ENCODE data around the gene CSNK1G2.

CSNK1G2 gene

DNA sequence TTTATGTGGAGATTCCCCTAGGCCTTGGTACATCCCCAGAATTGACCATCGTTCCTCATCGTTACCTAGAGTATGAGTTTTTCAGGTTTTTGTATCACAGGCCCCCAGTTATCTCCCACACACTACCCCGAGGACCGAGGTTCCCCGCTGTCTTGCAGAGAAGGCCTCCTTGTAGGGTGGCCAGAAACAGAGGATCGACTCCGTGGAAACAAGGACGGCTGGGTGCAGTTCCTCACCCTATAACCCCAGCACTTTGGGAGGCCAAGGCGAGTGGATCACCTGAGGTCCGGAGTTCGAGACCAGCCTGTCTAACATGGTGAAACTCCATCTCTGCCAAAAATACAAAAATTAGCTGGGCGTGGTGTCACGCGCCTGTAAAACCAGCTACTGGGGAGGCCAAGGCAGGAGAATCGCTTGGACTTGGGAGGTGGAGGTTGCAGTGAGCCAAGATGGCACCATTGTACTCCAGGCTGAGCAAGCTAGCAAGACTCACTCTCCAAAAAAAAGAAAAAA, 35.1 kb upstream of the CSNK1G2 start:
- H3K36me3 ChIP-seq (ENCODE audit: insufficient read depth, insufficient read length, low read length), result peaks cover 40% of the 10 kb centered on the region
- peak overlapping the region; percentile 90 for H3K9ac ChIP-seq (ENCODE audit: insufficient read length, low read depth)
- H3K27me3 ChIP-seq (ENCODE audit: insufficient read depth, insufficient read length), result no peaks in the 10 kb centered on the region
- H3K4me1 ChIP-seq (ENCODE audit: insufficient read depth, insufficient read length), result peaks cover 28% of the 10 kb centered on the region
- TF ChIP-seq YY1 (IDR thresholded peaks at IDR 0.05; ENCODE audit: insufficient read depth, insufficient read length), result no peak
- TF ChIP-seq ZNF274 (IDR thresholded peaks at IDR 0.05; ENCODE audit: low read depth, low read length), result no peak
- no peak for TF ChIP-seq SUZ12 (IDR thresholded peaks at IDR 0.05; ENCODE audit: extremely low read depth, insufficient read depth, insufficient read length)
- no peak for DNase-seq (ENCODE audit: low read depth, low spot score)
- H3K4me3 ChIP-seq (ENCODE audit: insufficient read length, low read depth), result peak overlapping the region; percentile 66
- H3K9me3 ChIP-seq (ENCODE audit: insufficient read depth, low read length), result no peaks in the 10 kb centered on the region

DNA sequence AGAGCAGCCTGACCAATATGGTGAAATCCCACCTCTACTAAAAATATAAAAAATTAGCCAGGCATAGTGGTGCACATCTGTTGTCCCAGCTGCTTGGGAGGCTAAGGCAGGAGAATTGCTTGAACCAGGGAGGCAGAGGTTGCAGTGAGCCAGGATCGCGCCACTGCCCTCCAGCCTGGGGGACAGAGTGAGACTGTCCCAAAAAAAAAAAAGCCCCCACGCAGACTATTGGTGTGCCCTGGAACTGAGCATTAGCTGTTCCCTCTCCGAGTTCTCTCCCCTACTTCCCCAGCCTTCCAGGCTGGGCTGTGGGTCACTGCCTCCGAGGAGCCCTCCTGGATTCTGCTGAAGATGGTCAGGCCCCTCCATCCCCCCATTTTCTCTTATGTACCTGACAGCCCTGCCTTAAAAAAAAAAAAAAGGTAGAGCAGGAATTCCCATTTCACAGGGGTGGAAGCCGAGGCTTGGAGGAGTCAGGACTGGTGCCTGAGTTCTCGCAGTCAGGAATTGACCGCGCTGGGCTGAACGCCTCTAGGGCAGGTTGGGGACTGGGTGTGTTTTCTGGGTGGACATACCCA, 33.9 kb upstream of the CSNK1G2 start:
- Histone ChIP-seq H3K36me3 (ENCODE audit: insufficient read depth, insufficient read length, low read length) (peaks cover 49% of the 10 kb centered on the region), H3K27me3 (ENCODE audit: insufficient read depth, insufficient read length) (no peaks in the 10 kb centered on the region), H3K9me3 (ENCODE audit: insufficient read depth, low read length) (no peaks in the 10 kb centered on the region), H3K4me3 (ENCODE audit: insufficient read length, low read depth) (no peak overlapping the region), H3K4me1 (ENCODE audit: insufficient read depth, insufficient read length) (peaks cover 25% of the 10 kb centered on the region), H3K9ac (ENCODE audit: insufficient read length, low read depth) (peak overlapping the region; percentile 63)
- no peak for TF ChIP-seq YY1 (IDR thresholded peaks at IDR 0.05; ENCODE audit: insufficient read depth, insufficient read length)
- TF ChIP-seq SUZ12 (IDR thresholded peaks at IDR 0.05; ENCODE audit: extremely low read depth, insufficient read depth, insufficient read length), result no peak
- TF ChIP-seq ZNF274 (IDR thresholded peaks at IDR 0.05; ENCODE audit: low read depth, low read length), result no peak
- no peak for DNase-seq (ENCODE audit: low read depth, low spot score)

DNA sequence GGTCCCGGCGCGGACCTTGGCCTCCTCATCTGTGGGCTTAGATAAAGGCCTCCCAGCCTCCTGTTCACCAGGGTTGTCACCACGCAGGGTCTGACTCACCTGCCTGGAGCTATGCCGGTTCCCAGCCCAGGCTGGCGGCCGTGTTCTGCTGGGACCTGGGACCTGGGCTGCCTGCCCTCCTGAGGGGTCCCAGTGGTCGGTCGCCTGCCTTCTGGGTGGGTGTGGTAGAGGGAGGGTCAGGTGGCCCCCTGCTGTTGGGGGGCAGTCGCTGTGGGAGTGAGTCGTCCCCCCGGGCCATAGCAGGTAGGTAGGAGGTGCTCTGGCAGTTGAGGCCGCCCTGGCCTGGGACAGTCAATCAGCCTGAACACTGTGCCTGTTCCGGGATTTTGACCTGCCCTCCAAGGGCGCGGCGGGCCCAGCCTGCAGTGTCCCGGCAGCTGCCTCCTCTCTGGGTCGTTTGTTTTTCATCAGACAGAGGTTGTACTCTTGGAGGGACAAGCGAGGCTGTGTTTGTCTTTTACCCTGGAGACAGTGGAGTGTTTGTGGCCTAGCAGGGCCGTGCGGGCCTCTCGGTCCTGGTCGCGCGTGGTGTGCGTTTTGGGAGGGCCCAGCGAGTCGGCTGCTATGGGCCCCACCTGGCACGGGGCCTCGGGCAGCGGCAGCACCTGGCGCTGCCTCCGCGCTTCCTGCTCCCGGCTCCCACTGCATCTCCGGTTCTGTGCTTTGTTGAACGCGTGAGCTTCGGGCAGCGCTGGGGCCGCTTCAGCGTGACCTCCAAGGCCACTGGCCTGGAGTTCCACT, 33.2 kb upstream of the CSNK1G2 start:
- Histone ChIP-seq H3K4me1 (ENCODE audit: insufficient read depth, insufficient read length) (peaks cover 29% of the 10 kb centered on the region), H3K36me3 (ENCODE audit: insufficient read depth, insufficient read length, low read length) (peaks cover 56% of the 10 kb centered on the region), H3K9ac (ENCODE audit: insufficient read length, low read depth) (peak overlapping the region; percentile 63), H3K9me3 (ENCODE audit: insufficient read depth, low read length) (no peaks in the 10 kb centered on the region), H3K27me3 (ENCODE audit: insufficient read depth, insufficient read length) (no peaks in the 10 kb centered on the region), H3K4me3 (ENCODE audit: insufficient read length, low read depth) (no peak overlapping the region)
- no peak for DNase-seq (ENCODE audit: low read depth, low spot score)
- no peak for TF ChIP-seq ZNF274 (IDR thresholded peaks at IDR 0.05; ENCODE audit: low read depth, low read length)

GRCh38 chr19:1908364-1908678, 32.7 kb upstream of the CSNK1G2 start:
- no peak for TF ChIP-seq YY1 (IDR thresholded peaks at IDR 0.05; ENCODE audit: insufficient read depth, insufficient read length)
- TF ChIP-seq SUZ12 (IDR thresholded peaks at IDR 0.05; ENCODE audit: extremely low read depth, insufficient read depth, insufficient read length), result no peak
- TF ChIP-seq ZNF274 (IDR thresholded peaks at IDR 0.05; ENCODE audit: low read depth, low read length), result no peak
- Histone ChIP-seq H3K4me3 (ENCODE audit: insufficient read length, low read depth) (no peak overlapping the region), H3K36me3 (ENCODE audit: insufficient read depth, insufficient read length, low read length) (peaks cover 61% of the 10 kb centered on the region), H3K9ac (ENCODE audit: insufficient read length, low read depth) (peak overlapping the region; percentile 63), H3K9me3 (ENCODE audit: insufficient read depth, low read length) (no peaks in the 10 kb centered on the region), H3K4me1 (ENCODE audit: insufficient read depth, insufficient read length) (peaks cover 29% of the 10 kb centered on the region), H3K27me3 (ENCODE audit: insufficient read depth, insufficient read length) (no peaks in the 10 kb centered on the region)
- no peak for DNase-seq (ENCODE audit: low read depth, low spot score)

GRCh38 chr19:1909761-1910080, 31.3 kb upstream of the CSNK1G2 start:
- Histone ChIP-seq H3K4me1 (ENCODE audit: insufficient read depth, insufficient read length) (peaks cover 35% of the 10 kb centered on the region), H3K27me3 (ENCODE audit: insufficient read depth, insufficient read length) (no peaks in the 10 kb centered on the region), H3K9me3 (ENCODE audit: insufficient read depth, low read length) (no peaks in the 10 kb centered on the region), H3K9ac (ENCODE audit: insufficient read length, low read depth) (peak overlapping the region; percentile 66), H3K4me3 (ENCODE audit: insufficient read length, low read depth) (no peak overlapping the region), H3K36me3 (ENCODE audit: insufficient read depth, insufficient read length, low read length) (peaks cover 75% of the 10 kb centered on the region)
- no peak for DNase-seq (ENCODE audit: low read depth, low spot score)
- TF ChIP-seq ZNF274 (IDR thresholded peaks at IDR 0.05; ENCODE audit: low read depth, low read length) (no peak), YY1 (IDR thresholded peaks at IDR 0.05; ENCODE audit: insufficient read depth, insufficient read length) (no peak), SUZ12 (IDR thresholded peaks at IDR 0.05; ENCODE audit: extremely low read depth, insufficient read depth, insufficient read length) (no peak)

- Histone ChIP-seq H3K9ac (ENCODE audit: insufficient read length, low read depth) (peak overlapping the region; percentile 57), H3K9me3 (ENCODE audit: insufficient read depth, low read length) (no peaks in the 10 kb centered on the region), H3K4me1 (ENCODE audit: insufficient read depth, insufficient read length) (peaks cover 37% of the 10 kb centered on the region), H3K4me3 (ENCODE audit: insufficient read length, low read depth) (no peak overlapping the region), H3K36me3 (ENCODE audit: insufficient read depth, insufficient read length, low read length) (peaks cover 80% of the 10 kb centered on the region), H3K27me3 (ENCODE audit: insufficient read depth, insufficient read length) (no peaks in the 10 kb centered on the region)
- TF ChIP-seq YY1 (IDR thresholded peaks at IDR 0.05; ENCODE audit: insufficient read depth, insufficient read length) (no peak), SUZ12 (IDR thresholded peaks at IDR 0.05; ENCODE audit: extremely low read depth, insufficient read depth, insufficient read length) (no peak), ZNF274 (IDR thresholded peaks at IDR 0.05; ENCODE audit: low read depth, low read length) (no peak)
- DNase-seq (ENCODE audit: low read depth, low spot score), result no peak
These were observed 30.8 kb upstream of the CSNK1G2 start for GRCh38 chr19:1910177-1910576.

GRCh38 chr19:1911098-1911497, 29.9 kb upstream of the CSNK1G2 start:
- H3K4me1 ChIP-seq (ENCODE audit: insufficient read depth, insufficient read length), result peaks cover 37% of the 10 kb centered on the region
- no peak for TF ChIP-seq SUZ12 (IDR thresholded peaks at IDR 0.05; ENCODE audit: extremely low read depth, insufficient read depth, insufficient read length)
- no peak for TF ChIP-seq YY1 (IDR thresholded peaks at IDR 0.05; ENCODE audit: insufficient read depth, insufficient read length)
- no peak for TF ChIP-seq ZNF274 (IDR thresholded peaks at IDR 0.05; ENCODE audit: low read depth, low read length)

More at GRCh38 chr19:1911098-1911497, 29.9 kb upstream of the CSNK1G2 start:
- Histone ChIP-seq H3K9me3 (ENCODE audit: insufficient read depth, low read length) (no peaks in the 10 kb centered on the region), H3K9ac (ENCODE audit: insufficient read length, low read depth) (no peak overlapping the region), H3K27me3 (ENCODE audit: insufficient read depth, insufficient read length) (no peaks in the 10 kb centered on the region), H3K4me3 (ENCODE audit: insufficient read length, low read depth) (no peak overlapping the region), H3K36me3 (ENCODE audit: insufficient read depth, insufficient read length, low read length) (peaks cover 79% of the 10 kb centered on the region)
- no peak for DNase-seq (ENCODE audit: low read depth, low spot score)
